Measurements from ENCODE around the gene EXOC7.

EXOC7 gene

GRCh38 chr17:76033139-76033538 lies 70.4 kb downstream of the EXOC7 start:
- Histone ChIP-seq H3K9me3 (no peaks in the 10 kb centered on the region), H3K4me1 (ENCODE audit: control insufficient read depth in 1 of 2, insufficient read depth in 1 of 2, low read depth in 1 of 2, low read length in 1 of 2) (no peaks in the 10 kb centered on the region), H3K27ac (no peak overlapping the region), H3K27me3 (peaks cover 34% of the 10 kb centered on the region), H3K4me3 (ENCODE audit: low read depth in 1 of 2, low read length in 1 of 2) (no peak overlapping the region), H3K36me3 (peaks cover 6% of the 10 kb centered on the region)
- no peak for TF ChIP-seq CTCF (IDR thresholded peaks at IDR 0.05)

- Histone ChIP-seq H3K9me3 (no peaks in the 10 kb centered on the region), H3K4me1 (ENCODE audit: control insufficient read depth in 1 of 2, insufficient read depth in 1 of 2, low read depth in 1 of 2, low read length in 1 of 2) (no peaks in the 10 kb centered on the region), H3K27ac (no peak overlapping the region), H3K36me3 (peaks cover 2% of the 10 kb centered on the region), H3K4me3 (ENCODE audit: low read depth in 1 of 2, low read length in 1 of 2) (no peak overlapping the region), H3K27me3 (peaks cover 38% of the 10 kb centered on the region)
- no peak for TF ChIP-seq CTCF (IDR thresholded peaks at IDR 0.05)
Observed at GRCh38 chr17:76032780-76033108, 70.8 kb downstream of the EXOC7 start.

- peaks cover 44% of the 10 kb centered on the region for H3K27me3 ChIP-seq
- no peak overlapping the region for H3K27ac ChIP-seq
- TF ChIP-seq CTCF (IDR thresholded peaks at IDR 0.05), result no peak
- no peak overlapping the region for H3K4me3 ChIP-seq (ENCODE audit: low read depth in 1 of 2, low read length in 1 of 2)
- H3K4me1 ChIP-seq (ENCODE audit: control insufficient read depth in 1 of 2, insufficient read depth in 1 of 2, low read depth in 1 of 2, low read length in 1 of 2), result no peaks in the 10 kb centered on the region
- no peaks in the 10 kb centered on the region for H3K36me3 ChIP-seq
- H3K9me3 ChIP-seq, result no peaks in the 10 kb centered on the region
Observed at GRCh38 chr17:76032073-76032779, 71.4 kb downstream of the EXOC7 start.

Data from neutrophil (primary cell).